Epithelial cell of proximal tubule (primary cell): ENCODE results near the gene IZUMO4. TPM values are rescaled to one million over a fixed set of nuclear protein-coding genes. Genes with fewer than 3 reads are reported as not detected.

ENCODE experiments used
- DNase-seq: peaks from one replicate; pipeline ENCODE4 v3.0.0-alpha.2; 2011; ENCODE audit warnings: low read depth
- H3K4me3 ChIP-seq: 2 replicates; pipeline ENCODE4 v1.5.1; 2011; ENCODE audit warnings: low read depth, mild to moderate bottlenecking, low read length
- total RNA-seq: library from RNA; depleted of rRNA; stranded (reverse); fragments of >200 nt; gene quantifications from 2 replicates; pipeline ENCODE4 v1.2.3, GENCODE V29; 2015
- TF ChIP-seq, protein P1 (sequence below): conservative IDR thresholded peaks from 2 replicates; pipeline ENCODE4 v1.5.1; 2012; ENCODE audit warnings: low read depth, mild to moderate bottlenecking, low read length

Gene IZUMO4
- total RNA-seq, 1 donor from 2014 or later, result 5.2 TPM

DNA sequence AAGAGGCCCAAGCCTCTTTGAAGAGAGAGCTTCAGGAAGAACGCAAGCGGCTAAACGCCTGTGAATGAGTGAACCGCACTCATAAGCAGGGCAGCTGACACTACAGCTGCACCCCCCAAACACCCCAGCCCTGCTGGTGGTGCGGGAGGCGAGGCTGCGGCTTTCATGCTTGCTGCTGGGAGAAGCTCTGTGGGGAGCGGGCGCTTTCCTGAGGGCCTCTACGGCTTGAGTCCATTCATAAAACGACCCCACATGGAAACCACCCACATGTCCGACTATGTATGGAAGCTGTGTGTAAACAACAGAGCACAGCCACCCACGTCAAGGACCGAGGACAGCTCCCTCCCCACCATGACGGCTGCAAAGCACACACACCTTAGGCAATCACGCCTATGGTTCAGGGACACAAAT, 49.1 kb downstream of the IZUMO4 start:
- TF ChIP-seq, protein P1, sequence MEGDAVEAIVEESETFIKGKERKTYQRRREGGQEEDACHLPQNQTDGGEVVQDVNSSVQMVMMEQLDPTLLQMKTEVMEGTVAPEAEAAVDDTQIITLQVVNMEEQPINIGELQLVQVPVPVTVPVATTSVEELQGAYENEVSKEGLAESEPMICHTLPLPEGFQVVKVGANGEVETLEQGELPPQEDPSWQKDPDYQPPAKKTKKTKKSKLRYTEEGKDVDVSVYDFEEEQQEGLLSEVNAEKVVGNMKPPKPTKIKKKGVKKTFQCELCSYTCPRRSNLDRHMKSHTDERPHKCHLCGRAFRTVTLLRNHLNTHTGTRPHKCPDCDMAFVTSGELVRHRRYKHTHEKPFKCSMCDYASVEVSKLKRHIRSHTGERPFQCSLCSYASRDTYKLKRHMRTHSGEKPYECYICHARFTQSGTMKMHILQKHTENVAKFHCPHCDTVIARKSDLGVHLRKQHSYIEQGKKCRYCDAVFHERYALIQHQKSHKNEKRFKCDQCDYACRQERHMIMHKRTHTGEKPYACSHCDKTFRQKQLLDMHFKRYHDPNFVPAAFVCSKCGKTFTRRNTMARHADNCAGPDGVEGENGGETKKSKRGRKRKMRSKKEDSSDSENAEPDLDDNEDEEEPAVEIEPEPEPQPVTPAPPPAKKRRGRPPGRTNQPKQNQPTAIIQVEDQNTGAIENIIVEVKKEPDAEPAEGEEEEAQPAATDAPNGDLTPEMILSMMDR, result no peak
- no peak overlapping the region for H3K4me3 ChIP-seq
- no peak for DNase-seq

DNA sequence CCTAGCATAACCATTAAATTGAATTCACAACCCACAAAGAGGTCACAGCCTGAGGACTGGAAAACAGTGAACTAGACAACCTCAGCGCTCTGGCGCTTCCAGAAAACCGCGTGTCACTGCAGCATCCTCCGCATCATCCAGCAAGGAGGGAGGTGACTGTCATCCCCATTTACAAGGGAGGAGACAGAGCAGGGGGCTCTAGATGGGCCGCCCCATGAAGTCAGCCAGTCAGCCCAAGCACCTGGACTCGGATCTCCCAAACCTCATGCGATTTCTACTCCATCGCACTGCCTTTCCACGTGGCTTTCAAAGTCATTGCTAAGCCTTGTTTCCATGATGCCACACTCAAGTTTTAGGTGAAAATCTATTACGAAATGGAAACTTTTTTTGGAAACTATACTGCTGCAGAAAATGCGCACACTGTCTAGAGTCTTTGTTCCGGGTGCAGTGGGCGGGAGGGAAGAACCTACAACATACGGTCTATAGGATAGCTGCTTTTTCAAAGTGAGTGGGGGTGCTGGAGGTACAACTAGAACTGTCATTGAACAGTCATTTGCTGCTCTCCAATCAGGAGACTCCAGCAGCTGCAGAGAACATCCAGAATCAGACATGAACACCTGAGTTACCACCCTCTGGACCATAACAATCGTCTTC, 51.9 kb downstream of the IZUMO4 start:
- no peak overlapping the region for H3K4me3 ChIP-seq
- DNase-seq, result no peak
- TF ChIP-seq, protein P1, result no peak

Other genes starting within 250 kb of the IZUMO4 start
- 14.5 and 18.4 TPM in 2 replicates for gene REXO1, start 248.4 kb upstream of the IZUMO4 start, total RNA-seq
- 28.1 and 28.8 TPM in 2 replicates for gene KLF16, start 233.3 kb upstream of the IZUMO4 start, total RNA-seq
- gene ABHD17A, start 211.4 kb upstream of the IZUMO4 start, total RNA-seq, result 83.4 and 112 TPM in 2 replicates
- gene ADAT3, start 191.5 kb upstream of the IZUMO4 start, total RNA-seq, result 10.3 and 12.6 TPM in 2 replicates
- 108 and 134 TPM in 2 replicates for gene SCAMP4, start 191.5 kb upstream of the IZUMO4 start, total RNA-seq
- gene CSNK1G2, start 155.7 kb upstream of the IZUMO4 start, total RNA-seq, result 82.9 and 85.4 TPM in 2 replicates
- gene BTBD2, start 81.2 kb upstream of the IZUMO4 start, total RNA-seq, result 56.2 and 59.7 TPM in 2 replicates
- gene MKNK2, start 45.7 kb upstream of the IZUMO4 start, total RNA-seq, result 118 and 154 TPM in 2 replicates
- gene MOB3A, start 589 bp upstream of the IZUMO4 start, total RNA-seq, result 29.9 and 36.0 TPM in 2 replicates
- gene AP3D1, start 54.7 kb downstream of the IZUMO4 start, total RNA-seq, result 101 and 141 TPM in 2 replicates
- gene DOT1L, start 67.0 kb downstream of the IZUMO4 start, total RNA-seq, result 13.8 and 36.6 TPM in 2 replicates
- 167 and 208 TPM in 2 replicates for gene PLEKHJ1, start 139.4 kb downstream of the IZUMO4 start, total RNA-seq
- gene SF3A2, start 139.9 kb downstream of the IZUMO4 start, total RNA-seq, result 51.7 and 61.2 TPM in 2 replicates
- gene AMH, start 152.4 kb downstream of the IZUMO4 start, total RNA-seq, result 0.52 and 1.7 TPM in 2 replicates
- gene JSRP1, start 159.5 kb downstream of the IZUMO4 start, total RNA-seq, result 3.5 and 4.1 TPM in 2 replicates
- not detected in 2 replicates for gene PEAK3, start 185.3 kb downstream of the IZUMO4 start, total RNA-seq
- not detected in 2 replicates for gene LINGO3, start 211.2 kb downstream of the IZUMO4 start, total RNA-seq
- gene LSM7, start 231.7 kb downstream of the IZUMO4 start, total RNA-seq, result 352 and 409 TPM in 2 replicates
- gene SPPL2B, start 231.8 kb downstream of the IZUMO4 start, total RNA-seq, result 25.8 and 30.6 TPM in 2 replicates